WTC11 (cell line): Measurements from ENCODE around the gene SLC8A1. TPM values are rescaled to one million over a fixed set of nuclear protein-coding genes. Genes with fewer than 3 reads are reported as not detected.

Experiments
- ATAC-seq: fragments of 200-7000 bp; cut with Tn5 transposase; 2 replicates; pipeline ENCODE4 v1.10.0; 2021; ENCODE audit warnings: mild to moderate bottlenecking, moderate library complexity
- CTCF ChIA-PET: fragments of 300-600 bp; sonication (Branson Sonifier 250); formaldehyde crosslinking; loops from one replicate; lab custom pipeline; 2021; ENCODE audit warnings: antibody characterized with exemption; lab: Charles Lee
- POLR2A ChIA-PET: fragments of 350-600 bp; sonication (Branson Sonifier 250); formaldehyde crosslinking; loops from one replicate; lab custom pipeline; 2021; ENCODE audit warnings: antibody characterized with exemption; lab: Charles Lee
- DNase-seq: peaks from one replicate; pipeline ENCODE4 v3.0.0; 2021; ENCODE audit warnings: low spot score
- H3K27ac Mint-ChIP-seq: 2 replicates; pipeline ENCODE4 v1.8.0; 2021; ENCODE audit warnings: mixed read lengths
- H3K27me3 Mint-ChIP-seq: 2 replicates; pipeline ENCODE4 v1.8.0; 2021; ENCODE audit warnings: low read depth, mild to moderate bottlenecking, moderate library complexity, mixed read lengths
- H3K36me3 Mint-ChIP-seq: 2 replicates; pipeline ENCODE4 v1.8.0; 2021; ENCODE audit warnings: mixed read lengths
- H3K4me1 Mint-ChIP-seq: 2 replicates; pipeline ENCODE4 v1.8.0; 2022; ENCODE audit warnings: mixed read lengths
- H3K4me3 Mint-ChIP-seq: 2 replicates; pipeline ENCODE4 v1.8.0; 2021; ENCODE audit warnings: mild to moderate bottlenecking, moderate library complexity, mixed read lengths
- H3K9me3 Mint-ChIP-seq: 2 replicates; pipeline ENCODE4 v1.8.0; 2021; ENCODE audit warnings: mixed read lengths
- ATF2 ChIP-seq: sonication (generic); formaldehyde crosslinking; IDR thresholded peaks from 2 replicates; pipeline ENCODE4 v1.8.1; 2022; ENCODE audit warnings: low read depth, missing genetic modification reagents, borderline replicate concordance
- CBFB ChIP-seq: sonication (generic); formaldehyde crosslinking; IDR thresholded peaks from 2 replicates; pipeline ENCODE4 v1.8.1; 2022; ENCODE audit warnings: mild to moderate bottlenecking, low read depth, missing genetic modification reagents
- CDX4 ChIP-seq: fragments of 250-450 bp; sonication (Bioruptor Pico); IDR thresholded peaks from 2 replicates; pipeline ENCODE4 v1.9.0; 2021; ENCODE audit warnings: moderate library complexity, mild to moderate bottlenecking, inconsistent platforms, borderline replicate concordance
- CTCF ChIP-seq: fragments of 200-600 bp; IDR thresholded peaks from 2 replicates; pipeline ENCODE4 v1.8.0; 2022; ENCODE audit warnings: antibody characterized with exemption
- E2F4 ChIP-seq: sonication (generic); formaldehyde crosslinking; IDR thresholded peaks from 2 replicates; pipeline ENCODE4 v1.8.1; 2022; ENCODE audit warnings: low read depth, mild to moderate bottlenecking, moderate library complexity, missing genetic modification reagents, borderline replicate concordance
- ELF4 ChIP-seq: sonication (generic); formaldehyde crosslinking; IDR thresholded peaks from 2 replicates; pipeline ENCODE4 v1.8.1; 2022; ENCODE audit warnings: low read depth, mild to moderate bottlenecking, moderate library complexity, missing genetic modification reagents
- ESRRA ChIP-seq: sonication (generic); formaldehyde crosslinking; IDR thresholded peaks from 2 replicates; pipeline ENCODE4 v1.8.1; 2022; ENCODE audit warnings: mild to moderate bottlenecking, missing genetic modification reagents, borderline replicate concordance
- FOXK1 ChIP-seq: sonication (generic); formaldehyde crosslinking; IDR thresholded peaks from 2 replicates; pipeline ENCODE4 v1.8.0; 2022; ENCODE audit warnings: mild to moderate bottlenecking, moderate library complexity, missing genetic modification reagents
- HMGA2 ChIP-seq: fragments of 250-450 bp; sonication (Bioruptor Pico); IDR thresholded peaks from 2 replicates; pipeline ENCODE4 v1.4.0; 2021; ENCODE audit warnings: mild to moderate bottlenecking, moderate library complexity
- HMGXB4 ChIP-seq: sonication (generic); formaldehyde crosslinking; IDR thresholded peaks from 2 replicates; pipeline ENCODE4 v1.8.1; 2023; ENCODE audit warnings: mild to moderate bottlenecking, moderate library complexity, missing genetic modification reagents
- IRF1 ChIP-seq: sonication (generic); formaldehyde crosslinking; IDR thresholded peaks from 2 replicates; pipeline ENCODE4 v1.8.0; 2023; ENCODE audit warnings: missing genetic modification reagents
- MAX ChIP-seq: sonication (generic); formaldehyde crosslinking; IDR thresholded peaks from 2 replicates; pipeline ENCODE4 v1.8.0; 2022; ENCODE audit warnings: mild to moderate bottlenecking, missing genetic modification reagents
- MLX ChIP-seq: sonication (generic); formaldehyde crosslinking; IDR thresholded peaks from 2 replicates; pipeline ENCODE4 v1.8.1; 2023; ENCODE audit warnings: mild to moderate bottlenecking, missing genetic modification reagents, moderate library complexity
- MYBL2 ChIP-seq: sonication (generic); formaldehyde crosslinking; IDR thresholded peaks from 2 replicates; pipeline ENCODE4 v1.8.1; 2023; ENCODE audit warnings: mild to moderate bottlenecking, moderate library complexity, missing genetic modification reagents
- NR1H2 ChIP-seq: sonication (generic); formaldehyde crosslinking; IDR thresholded peaks from 2 replicates; pipeline ENCODE4 v1.9.0; 2021; ENCODE audit warnings: mild to moderate bottlenecking, moderate library complexity, missing genetic modification reagents
- PRDM15 ChIP-seq: sonication (generic); formaldehyde crosslinking; IDR thresholded peaks from 2 replicates; pipeline ENCODE4 v1.8.0; 2022; ENCODE audit warnings: missing genetic modification reagents
- PREB ChIP-seq: sonication (generic); formaldehyde crosslinking; IDR thresholded peaks from 2 replicates; pipeline ENCODE4 v1.8.1; 2022; ENCODE audit warnings: mild to moderate bottlenecking, missing genetic modification reagents, moderate library complexity, borderline replicate concordance
- ZNF138 ChIP-seq: sonication (generic); formaldehyde crosslinking; conservative IDR thresholded peaks from 2 replicates; pipeline ENCODE4 v1.8.1; 2022; ENCODE audit warnings: mild to moderate bottlenecking, moderate library complexity, missing genetic modification reagents
- ZNF423 ChIP-seq: fragments of 250-450 bp; sonication (Bioruptor Pico); IDR thresholded peaks from 2 replicates; pipeline ENCODE4 v2.1.2; 2022; ENCODE audit warnings: mild to moderate bottlenecking, moderate library complexity
- ZNF512 ChIP-seq: sonication (generic); formaldehyde crosslinking; IDR thresholded peaks from 2 replicates; pipeline ENCODE4 v1.8.1; 2022; ENCODE audit warnings: missing genetic modification reagents, borderline replicate concordance
- total RNA-seq: library from RNA; stranded (reverse); gene quantifications from 3 replicates; pipeline ENCODE4 v1.2.3, GENCODE V29; 2021

The SLC8A1 gene
- total RNA-seq, 1 experiment from 2014 or later, result 2.6 TPM

- TF ChIP-seq PRDM15 (no peak), HMGA2 (CRISPR knock-in tag) (no peak), IRF1 (CRISPR knock-in tag) (no peak), MLX (CRISPR knock-in tag) (no peak), ZNF423 (no peak), ZNF138 (CRISPR knock-in tag) (no peak), CTCF (no peak), FOXK1 (CRISPR knock-in tag) (no peak), ELF4 (CRISPR knock-in tag) (no peak), ATF2 (CRISPR knock-in tag) (no peak), ESRRA (CRISPR knock-in tag) (no peak), MYBL2 (CRISPR knock-in tag) (no peak)
These were observed 338.5 kb downstream of the SLC8A1 start (continued) for GRCh38 chr2:40113272-40113968.

GRCh38 chr2:40109381-40109780 lies 342.5 kb downstream of the SLC8A1 start:
- H3K27me3 Mint-ChIP-seq, result no peaks in the 10 kb centered on the region
- H3K36me3 Mint-ChIP-seq, result no peaks in the 10 kb centered on the region
- ChIA-PET CTCF (no interaction called here), POLR2A (no interaction called here)
- H3K27ac Mint-ChIP-seq, result no peak overlapping the region
- DNase-seq (no peak), ATAC-seq (no peak)
- no peaks in the 10 kb centered on the region for H3K4me1 Mint-ChIP-seq
- no peak overlapping the region for H3K4me3 Mint-ChIP-seq
- no peaks in the 10 kb centered on the region for H3K9me3 Mint-ChIP-seq
- TF ChIP-seq CBFB (CRISPR knock-in tag) (no peak), HMGXB4 (CRISPR knock-in tag) (no peak), PREB (no peak), NR1H2 (CRISPR knock-in tag) (no peak), E2F4 (CRISPR knock-in tag) (no peak), MAX (CRISPR knock-in tag) (no peak), ZNF512 (CRISPR knock-in tag) (no peak), CDX4 (no peak)
